Measurements from ENCODE around the gene RCAN2.
A peak's percentile ranks its signal among the peaks of the same experiment; 100 is the strongest.

RCAN2 gene

DNA sequence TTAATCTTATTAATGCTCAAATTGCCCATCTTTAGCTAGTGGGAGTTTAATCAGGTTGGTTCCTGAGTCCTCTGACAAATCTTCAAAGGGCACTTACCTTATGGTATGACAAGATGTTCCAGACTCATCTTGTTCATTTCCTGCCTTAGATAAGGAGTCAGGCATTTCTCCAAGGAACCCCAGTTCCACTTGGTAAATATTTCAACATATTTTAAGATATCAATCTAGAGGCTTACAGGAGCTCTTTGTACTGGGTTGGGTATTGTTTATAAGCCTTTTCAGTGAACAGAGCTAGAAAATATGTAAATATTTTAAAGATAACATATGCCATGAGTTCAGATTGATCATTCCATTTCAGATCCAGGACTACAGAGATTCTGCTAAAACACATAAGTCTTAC, 159.8 kb downstream of the RCAN2 start:
- no peak for DNase-seq

DNA sequence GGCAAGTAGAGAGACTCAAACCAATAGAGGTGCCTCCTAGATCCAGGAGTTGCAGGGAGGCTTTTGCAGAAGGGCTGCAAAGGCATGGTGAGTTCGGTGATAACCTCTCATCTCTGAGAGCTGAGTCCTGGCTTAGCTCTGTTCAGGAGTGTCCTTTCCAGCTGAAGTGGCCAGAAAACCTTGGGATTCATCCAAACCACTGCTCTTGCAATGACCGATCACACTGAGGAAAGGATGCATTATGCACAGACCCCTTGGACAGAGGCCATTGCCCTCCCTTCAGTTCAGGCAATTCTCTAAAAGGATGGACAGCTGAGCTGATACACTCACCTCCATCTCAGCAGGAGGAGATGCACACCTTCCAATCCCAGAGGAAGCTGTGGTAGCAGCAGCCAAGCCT, 161.7 kb downstream of the RCAN2 start:
- DNase-seq: peak; percentile 69

DNA sequence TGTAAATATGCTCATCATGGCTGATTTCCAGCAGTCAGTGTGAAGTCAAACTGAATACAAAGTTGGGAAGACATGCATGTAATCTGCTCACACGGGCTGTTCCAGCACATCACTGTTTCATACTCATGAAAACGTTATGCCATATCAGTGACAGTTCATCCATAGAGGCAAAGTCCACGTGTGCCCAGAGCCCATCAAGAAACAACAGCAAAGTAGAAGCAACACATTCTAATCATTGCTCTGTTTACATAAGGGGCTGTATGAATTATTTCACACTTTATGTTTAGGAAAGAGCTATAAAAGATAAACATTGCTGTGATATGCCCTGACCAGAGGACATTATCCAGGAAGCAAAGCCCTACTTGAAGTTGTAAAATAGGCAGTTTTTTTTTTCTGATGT, 163.5 kb downstream of the RCAN2 start:
- DNase-seq: no peak

DNA sequence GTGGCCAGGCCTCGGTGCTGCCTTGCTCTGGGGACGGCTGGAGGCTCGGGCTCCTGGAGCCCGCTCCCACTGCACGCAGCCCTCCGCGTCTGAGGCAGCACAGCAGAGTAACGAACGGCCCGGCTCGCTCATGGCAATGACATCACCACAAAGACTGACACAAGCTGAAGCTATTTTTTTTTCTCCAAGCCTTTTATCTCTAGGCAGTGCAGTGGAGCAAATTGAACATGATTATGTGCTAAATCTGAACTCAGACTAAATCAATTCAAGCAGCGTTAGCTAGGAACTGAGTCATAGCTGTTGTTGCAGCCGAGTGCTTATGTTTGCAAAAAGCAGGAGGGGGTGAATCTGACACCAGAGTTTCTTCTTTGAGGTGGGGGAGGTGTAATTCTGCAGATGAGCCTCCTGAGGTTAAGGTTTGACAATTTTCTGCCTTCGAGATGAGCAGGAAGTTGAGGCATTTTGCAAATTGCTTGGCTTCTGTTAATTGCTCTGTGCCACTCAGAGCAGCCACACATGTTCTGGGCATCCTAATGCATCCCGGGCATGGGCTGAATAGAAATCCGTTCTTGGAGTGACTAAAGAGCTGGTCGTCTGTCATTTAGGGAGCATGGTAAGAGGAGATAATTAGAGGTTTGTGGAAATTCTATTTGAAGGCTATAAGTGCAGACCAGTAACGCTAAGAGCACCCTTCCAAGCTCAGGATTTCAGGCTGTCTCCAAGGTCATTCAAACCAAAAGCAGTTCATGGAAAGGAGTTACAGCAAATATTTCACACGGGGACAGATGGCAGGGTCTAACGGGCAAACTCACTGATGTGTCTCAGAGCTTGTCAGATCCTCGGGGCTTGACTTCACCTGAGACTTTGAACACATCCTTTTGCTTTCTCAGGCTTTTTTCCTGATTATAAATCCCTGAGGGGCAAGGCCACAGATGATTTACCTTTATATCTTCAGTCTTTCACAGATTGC, 165.4 kb downstream of the RCAN2 start:
- peak; percentile 8 for DNase-seq

DNA sequence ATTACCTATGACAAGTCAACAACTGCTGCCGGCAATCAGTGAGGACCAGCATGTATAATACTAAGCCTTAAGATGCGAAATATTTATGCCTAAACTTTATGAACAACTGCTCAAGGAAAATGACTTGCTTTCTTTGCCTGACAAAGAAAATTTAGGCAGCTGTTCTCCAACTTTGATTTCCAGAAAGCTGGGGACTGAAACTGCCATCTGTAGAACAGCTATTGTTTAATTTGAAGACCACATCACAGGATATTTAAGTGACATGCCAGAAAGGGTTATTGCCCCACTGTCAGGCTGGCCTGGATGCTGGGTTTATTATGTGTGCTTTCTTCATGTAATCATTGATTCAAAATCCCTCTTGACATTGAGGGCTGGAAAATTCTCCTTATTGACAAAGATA, 166.5 kb downstream of the RCAN2 start:
- no peak for DNase-seq

DNA sequence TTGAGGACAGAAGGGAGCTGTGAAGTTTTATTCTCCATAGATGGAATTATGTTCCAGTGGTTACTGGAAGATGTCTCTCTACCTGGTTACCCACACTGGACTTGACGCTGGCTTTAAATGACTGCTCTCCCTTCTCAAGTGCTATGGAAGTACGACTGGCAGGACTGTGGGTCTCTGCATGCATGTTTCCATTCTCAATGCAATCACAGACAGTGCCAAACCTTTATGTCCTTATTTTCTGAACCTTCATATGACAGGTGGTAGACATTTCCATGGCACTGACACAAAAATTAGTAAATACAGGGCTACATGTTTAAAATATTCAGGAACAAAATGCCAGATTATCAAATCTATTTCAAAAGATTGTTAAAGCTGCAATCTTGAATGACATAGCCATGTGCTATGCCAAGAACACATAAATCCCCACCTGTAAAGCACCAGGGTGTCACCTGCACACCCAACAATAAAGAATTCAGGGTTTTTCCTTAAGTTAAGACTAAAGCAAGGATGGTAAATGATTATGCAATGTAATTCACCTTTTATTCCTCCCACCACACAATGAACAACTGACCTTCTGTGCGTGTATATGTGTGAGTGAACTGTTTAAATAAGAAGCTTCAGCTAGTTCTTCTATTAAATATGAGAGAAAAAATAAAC, 167.2 kb downstream of the RCAN2 start:
- DNase-seq: no peak

DNA sequence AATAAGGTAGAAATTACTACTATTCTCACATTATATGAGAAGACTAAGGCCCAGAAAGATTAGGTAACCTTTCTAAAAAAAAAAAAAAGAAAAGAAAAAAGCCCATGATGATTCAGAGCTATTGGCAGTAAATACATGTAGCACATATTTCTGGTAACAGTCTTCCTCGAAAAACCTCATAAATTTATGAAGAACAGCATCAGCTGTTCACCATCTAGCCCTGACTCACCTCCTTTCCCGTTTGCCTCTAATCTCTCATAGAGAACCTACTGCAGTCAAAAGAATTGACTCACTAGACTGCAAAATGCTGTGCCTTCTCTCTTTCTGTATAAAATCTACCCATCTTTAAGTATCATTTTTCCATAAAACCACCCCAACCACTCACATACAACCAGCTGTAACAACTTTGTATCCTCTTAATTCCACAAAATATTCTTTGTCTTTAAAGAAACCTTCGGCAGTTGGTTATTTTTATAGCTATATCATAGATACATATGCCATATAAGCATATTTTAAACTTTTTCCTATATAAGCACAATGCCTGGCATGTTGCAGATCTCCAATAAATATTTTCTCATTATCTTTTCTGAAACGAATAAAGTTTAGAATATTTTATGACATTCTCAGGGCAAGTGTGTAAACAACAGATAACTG, 167.8 kb downstream of the RCAN2 start:
- DNase-seq: no peak

DNA sequence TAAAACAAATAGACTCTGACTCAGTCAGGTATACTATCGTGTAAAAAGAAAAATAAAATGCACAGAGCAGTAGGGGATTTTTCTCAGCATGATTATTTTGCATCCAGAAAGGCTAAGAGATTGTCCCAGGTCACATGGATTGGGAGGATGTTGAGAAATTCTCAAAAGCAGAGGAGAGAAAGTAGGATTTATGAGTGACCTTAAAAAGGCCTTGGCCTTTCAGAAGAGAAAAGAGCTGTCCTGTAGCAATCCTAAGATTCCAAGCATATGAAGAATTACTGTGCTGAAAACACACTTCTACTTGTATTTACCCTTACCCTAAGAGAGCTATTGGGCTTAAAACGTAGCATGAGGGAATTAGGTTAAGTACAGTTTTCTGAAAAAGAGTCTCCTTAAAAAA, 170.7 kb downstream of the RCAN2 start:
- no peak for DNase-seq

DNA sequence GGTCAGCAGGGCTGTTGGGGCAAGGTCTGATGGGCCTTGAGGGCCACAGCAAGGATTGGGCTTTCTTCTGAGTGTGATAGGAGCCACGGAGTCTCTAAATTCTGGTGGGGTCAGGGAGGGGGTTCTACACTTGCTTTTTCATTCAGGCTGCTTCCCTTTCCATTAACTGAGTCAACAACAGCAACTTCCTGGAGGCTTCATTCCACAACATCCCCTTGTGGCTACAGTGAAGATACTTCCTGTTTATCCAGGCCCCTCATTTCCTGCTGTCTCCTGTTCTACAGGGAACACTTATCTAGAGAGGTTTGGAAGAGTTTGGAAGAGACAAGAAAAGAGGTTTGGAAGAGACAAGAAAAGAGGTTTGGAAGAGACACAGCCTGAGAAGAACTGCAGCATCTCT, 175.7 kb downstream of the RCAN2 start:
- no peak for DNase-seq

DNA sequence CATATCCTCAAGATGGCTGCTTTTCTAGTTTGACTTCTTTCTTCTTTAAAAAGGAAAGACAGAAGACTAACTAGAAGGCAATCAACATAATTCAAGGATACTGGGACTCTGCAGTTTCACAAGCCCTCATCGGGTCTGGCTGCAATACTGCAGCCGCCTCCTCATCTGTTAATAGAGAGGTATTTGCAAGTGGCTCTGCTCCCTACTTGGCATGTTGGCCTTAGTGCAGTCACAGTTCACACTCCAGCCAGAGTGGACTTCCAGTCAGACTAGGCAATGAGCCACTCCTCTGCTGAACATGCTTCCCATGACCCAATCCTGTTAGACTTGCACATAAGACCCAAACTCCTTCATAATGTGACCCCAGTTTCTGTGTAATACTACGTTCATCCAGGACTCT, 178.6 kb downstream of the RCAN2 start:
- DNase-seq: no peak

DNA sequence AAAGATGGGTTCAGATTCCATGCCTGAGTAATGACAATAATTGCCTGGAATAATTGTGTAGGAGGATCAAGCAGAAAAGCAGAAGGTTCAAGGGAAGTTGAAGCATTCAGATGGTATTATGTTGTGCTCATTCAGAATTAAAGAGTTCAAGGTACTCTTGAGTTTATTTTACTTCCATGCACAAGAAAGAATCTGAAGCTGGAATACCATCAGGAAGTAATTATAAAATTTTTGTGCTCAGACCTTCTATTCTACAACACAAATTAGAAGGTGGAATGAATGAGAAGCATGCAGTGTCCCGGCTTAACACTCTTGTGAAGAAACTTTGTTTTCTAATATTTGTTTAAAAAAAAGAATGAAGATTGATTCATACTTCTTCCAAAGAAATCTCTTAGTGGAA, 181.1 kb downstream of the RCAN2 start:
- DNase-seq: no peak

DNA sequence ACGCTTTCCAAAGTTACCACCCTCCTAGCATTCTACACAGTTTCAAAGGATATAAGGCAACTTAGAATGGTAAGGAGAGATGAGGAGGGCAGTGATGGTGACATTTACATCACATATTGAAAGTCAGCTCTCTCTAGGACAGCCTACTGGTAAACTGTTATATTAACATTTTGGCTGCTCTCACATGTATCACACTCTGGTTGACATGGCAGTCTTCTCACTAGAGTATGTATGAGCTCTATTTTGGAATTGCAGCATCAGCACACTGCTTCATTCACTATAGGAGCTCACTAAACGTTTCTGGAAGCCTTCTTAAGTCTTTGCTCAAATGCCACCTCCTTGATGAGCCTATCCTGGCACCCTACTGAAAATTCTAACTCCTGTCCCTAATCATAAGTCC, 184.8 kb downstream of the RCAN2 start:
- no peak for DNase-seq

DNA sequence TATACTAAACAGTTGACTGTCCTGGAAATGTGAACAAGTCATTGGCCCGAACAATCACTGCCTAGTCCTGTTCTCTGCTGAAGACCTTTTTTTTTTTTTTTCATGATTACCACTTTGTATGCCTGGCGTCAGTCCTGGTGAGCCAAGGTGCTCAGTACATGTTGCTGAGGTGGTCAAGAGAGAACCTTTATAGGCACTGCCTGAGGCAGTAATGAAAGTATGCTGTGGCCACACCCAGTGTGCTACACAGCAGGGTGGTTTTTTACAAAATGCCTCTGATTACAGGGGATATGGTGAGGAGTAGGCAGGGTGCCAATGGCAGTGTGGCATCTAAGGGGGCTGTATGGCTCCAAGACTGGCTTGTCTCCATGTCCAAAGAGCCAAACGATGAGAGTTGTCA, 185.4 kb downstream of the RCAN2 start:
- DNase-seq: no peak

DNA sequence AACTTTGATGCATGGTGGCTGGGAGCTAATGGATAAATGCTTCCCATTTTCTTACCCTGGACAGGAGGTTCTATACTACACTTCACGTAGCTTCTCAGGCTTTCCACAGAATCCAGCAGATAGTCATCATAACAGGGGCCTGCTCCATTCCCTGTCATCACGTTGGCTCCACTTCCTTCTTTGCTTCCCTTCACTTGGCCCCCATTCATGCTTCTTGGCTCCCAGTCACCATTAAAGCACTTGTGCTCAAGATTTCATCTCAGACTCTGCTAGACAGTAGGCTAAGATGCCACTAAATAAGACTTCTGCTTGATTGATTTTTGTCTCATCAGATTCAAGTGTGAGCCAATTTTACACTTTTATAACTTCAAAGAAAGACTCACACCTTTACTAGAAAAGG, 186.0 kb downstream of the RCAN2 start:
- no peak for DNase-seq

DNA sequence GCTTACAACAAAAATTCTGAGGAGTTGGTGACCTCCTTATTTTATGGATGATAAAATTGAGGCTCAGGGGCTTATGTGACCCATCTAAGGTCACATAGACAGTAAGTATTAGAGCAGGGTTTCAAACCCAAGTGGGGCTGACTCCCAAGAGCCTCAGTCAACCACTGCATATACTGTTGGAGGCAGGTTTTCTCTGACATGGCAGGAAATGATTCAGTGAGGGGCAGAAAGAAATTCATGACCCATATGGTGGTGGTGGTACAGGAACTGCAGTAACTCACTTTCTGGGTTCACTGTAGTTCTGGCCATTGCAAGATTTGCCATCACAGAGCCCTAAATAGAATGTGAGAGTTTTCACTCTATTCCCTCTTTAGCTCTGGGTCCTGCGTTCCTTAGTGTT, 188.4 kb downstream of the RCAN2 start:
- no peak for DNase-seq

DNA sequence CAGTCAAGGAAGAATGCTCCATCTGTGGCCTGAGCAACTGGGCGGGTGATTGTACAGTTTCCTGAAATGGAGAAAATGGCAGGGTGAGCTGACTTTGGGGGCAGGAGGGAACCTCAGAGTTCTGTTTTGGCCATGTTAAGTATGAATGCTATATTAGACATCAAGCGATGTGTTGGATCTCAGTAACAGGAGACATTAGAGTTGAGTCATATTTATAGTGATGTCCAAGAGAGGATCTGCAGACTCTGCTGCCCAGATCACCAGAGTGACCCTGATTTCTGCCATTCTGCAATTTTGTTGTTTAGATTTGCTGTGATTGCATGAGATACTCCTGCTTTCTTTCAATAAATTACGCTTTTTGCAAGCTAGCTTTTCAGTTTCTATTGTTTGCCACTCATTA, 189.1 kb downstream of the RCAN2 start:
- no peak for DNase-seq

DNA sequence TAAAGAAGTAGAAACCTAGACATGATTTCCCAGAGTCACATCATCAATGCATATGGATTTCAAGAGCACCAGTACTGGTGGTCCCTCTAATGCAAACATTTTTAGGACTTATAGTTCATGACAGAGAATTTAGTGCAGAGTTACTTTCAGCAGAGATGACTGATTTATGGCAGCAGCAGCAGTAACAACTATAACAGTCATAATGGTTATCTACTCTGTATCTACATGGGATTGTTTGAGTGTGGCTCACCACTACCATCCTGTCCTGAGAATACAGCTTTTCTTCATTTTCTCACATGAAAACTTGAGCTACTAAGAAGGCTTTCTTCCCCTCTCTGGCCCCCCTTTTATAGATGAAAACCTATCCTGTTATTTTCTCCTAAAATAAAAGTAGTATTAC, 192.0 kb downstream of the RCAN2 start:
- no peak for DNase-seq

DNA sequence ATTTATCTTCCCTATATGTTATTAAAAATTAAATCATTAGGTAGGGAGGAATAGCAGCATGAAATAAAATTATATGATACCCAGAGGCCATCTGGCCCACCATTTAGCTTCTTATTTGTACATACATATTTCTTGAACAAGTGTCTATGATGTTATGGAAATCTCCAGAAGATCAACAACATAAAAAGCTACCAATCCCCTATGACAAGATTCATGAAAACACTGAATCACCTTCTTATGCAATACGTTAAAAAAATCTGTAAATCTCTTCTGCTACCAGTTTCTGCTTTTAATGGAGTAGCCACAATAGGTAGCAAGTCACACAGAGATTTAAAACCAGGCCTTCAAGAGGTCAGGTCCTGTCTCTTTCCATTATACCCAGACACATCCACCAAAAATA, 194.7 kb downstream of the RCAN2 start:
- DNase-seq: no peak

DNA sequence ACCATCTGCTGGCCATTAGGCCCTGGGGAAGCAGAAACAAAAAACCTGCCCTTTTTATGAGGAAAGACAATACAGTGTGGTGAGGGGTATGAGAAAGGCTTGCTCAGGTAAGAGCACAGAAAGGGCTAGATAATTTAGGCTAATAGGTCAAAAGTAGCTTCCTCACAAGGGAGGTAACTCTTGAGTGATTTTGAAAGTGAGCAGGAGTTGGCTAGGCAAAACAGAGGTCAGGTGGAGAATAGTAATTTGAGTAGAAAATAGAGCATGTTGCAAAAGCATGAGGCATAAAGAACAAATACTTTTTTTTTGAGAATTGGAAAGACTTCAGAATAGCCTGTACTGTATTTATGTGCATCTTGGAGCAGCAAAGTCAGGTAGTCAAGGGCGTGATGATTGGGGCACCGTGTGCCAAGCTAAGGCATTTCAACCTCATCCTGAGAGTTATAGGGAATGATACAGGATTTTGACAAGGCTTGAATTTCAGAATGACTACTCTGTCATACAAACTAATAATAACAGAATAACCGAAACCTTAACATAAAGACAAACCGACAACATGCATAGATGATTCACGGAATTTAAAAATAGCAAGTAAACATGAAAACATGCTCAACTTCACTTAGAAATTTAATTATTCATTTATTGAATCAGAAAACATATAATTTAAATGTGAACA, 197.5 kb downstream of the RCAN2 start:
- DNase-seq: no peak

DNA sequence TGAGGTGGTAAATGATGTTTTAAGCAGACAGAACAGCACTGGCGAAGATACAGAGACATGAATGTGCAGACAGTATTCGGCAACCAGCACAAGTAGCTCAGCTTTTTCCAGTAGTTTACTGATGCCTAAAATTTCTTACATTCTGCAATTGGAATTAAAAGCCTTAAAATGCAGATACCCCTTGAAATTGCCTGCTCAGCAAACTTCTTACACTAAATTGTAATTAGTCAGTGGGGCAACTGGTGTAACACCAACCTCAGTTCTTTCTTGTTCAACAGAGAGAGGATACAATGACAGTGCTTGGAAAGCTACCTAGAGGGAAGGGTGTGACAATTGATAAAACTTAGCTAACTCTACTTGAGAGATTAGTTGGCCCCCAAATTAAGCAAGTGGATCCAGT, 199.4 kb downstream of the RCAN2 start:
- DNase-seq: no peak

DNA sequence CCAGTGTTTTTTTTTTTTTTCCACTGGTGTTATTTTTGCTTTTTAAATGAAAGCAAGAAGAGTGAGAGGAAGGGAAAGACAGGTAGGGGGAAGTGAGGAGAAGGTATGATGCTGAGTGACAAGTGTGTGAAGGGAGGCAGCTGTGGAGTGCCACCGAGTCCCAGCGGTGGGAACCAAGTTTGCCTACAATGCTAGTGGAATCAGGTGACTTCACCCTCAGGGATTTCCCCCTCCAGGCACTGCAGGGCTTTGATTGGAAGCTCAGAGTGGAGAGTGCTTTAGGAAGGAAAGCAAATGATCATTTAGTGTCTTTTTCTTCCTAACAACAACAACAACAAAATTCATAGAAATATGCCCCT, 200.0 kb downstream of the RCAN2 start:
- DNase-seq: no peak

DNA sequence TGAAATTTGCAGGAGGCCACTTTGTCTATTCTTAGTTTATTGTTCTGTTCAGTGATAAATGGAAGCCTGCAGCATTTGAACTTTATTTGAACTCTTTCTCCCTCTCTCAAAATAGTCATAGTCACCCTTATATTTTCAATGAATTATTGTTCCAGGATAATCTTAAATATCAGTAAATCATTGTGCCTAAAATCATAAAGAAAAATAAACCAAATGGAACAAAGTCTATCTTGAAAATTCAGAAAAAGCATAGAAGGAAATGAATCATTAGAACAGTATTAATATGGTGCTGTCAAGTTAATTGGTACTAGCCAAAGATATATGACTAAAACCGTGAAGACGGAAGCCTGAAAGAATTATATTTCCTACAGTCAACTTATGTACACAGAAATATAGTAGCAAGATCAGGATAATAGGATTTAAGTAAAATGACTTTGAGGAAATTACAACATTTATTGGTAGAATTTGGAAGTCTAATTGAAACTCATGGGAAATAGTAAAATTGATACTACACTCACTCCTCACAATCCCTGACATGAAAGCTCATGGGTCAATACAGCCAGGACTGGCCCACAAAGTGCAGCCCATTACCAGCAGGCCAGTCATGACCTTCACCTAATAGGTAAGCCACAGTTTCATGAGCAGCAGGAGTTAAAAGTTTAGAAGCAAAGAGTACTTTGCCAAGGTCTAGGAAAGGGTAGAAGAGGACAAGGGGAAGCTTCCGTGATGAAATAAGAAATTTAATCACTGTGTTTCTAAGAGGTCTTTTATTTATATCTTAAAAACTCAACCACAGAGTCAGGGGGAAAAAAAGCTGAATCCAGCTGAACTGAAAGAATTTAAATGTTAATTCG, 200.6 kb downstream of the RCAN2 start:
- DNase-seq: no peak

DNA sequence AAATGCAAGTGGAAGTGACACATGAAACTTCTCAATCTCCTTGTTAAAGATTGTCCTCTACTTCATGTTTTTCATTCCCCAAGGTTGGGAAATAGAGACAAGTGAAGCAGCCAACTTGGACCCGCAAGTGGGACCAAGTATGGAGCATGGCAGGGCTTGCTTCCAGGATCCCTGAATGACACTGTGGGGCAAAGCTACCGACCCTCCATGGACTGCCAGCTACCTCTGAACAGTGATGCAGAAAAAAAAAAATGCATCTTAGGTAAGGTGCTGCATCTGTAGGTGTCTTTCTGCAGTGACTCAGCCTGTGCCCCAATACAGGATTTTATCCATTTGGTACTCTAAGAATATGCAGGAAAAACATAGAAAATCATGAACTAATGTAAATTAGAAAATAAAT, 201.4 kb downstream of the RCAN2 start:
- no peak for DNase-seq
